GM18861 (cell line): ENCODE results near the gene MEIS3.
"Not testable (repeated sequence)": the region's sequence is repeated elsewhere in the genome, so short reads cannot be mapped to it uniquely, and the experiment has no call there.

Experiments used
- ATAC-seq: cut with Tn5 transposase; IDR thresholded peaks from one replicate; pipeline ENCODE4 v1.9.1; 2021; ENCODE audit not compliant: unreplicated experiment

Gene MEIS3

DNA sequence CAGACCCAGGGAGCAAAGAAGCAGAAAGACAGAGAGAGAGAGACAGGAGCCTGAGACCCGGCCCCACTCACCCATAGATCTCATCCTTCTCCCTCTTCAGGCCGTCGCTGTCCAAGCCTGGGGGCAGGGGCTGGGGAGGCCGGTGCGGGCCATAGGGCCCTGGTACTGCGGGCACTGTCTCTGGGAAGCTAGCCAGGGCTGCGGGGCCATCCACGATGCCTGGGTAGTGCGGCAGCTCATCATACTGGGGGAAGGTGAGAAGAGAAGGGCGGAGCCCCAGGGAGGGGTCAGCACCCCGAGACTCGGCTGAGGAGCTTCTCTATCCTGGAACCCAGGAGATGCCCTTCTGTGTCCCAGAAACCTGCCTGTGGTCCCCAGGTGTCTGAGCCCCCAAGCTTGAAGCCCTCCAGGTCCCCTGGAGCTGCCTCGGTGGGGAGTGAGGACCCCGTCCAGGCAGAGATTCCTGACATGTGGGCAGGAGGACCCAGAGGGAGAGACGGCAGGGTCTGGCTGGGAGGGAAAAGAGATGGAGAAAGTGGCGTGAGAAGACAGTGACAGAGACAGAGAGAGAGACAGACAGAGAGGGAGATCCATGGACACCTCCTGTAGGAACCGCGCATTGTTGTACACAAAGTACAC is 2.1 kb downstream of the MEIS3 start:
- ATAC-seq: no peak

DNA sequence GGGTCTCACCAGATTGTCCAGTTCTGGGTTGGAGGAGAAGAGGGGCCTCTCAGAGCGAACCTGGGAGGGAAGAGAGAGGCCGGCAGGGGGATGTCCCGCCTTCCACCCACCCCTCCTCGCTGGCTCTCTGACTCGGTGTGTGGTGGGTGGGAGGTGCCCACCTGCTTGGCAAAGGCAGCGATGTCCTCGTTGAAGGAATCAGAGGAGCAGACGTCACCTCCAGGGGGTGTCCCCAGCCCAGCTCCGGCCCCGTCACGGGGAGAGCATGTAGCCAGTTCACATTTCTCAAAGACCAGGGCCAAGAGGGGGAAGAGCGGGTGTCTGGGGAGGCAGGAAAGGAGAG is 2.7 kb downstream of the MEIS3 start:
- no peak for ATAC-seq

DNA sequence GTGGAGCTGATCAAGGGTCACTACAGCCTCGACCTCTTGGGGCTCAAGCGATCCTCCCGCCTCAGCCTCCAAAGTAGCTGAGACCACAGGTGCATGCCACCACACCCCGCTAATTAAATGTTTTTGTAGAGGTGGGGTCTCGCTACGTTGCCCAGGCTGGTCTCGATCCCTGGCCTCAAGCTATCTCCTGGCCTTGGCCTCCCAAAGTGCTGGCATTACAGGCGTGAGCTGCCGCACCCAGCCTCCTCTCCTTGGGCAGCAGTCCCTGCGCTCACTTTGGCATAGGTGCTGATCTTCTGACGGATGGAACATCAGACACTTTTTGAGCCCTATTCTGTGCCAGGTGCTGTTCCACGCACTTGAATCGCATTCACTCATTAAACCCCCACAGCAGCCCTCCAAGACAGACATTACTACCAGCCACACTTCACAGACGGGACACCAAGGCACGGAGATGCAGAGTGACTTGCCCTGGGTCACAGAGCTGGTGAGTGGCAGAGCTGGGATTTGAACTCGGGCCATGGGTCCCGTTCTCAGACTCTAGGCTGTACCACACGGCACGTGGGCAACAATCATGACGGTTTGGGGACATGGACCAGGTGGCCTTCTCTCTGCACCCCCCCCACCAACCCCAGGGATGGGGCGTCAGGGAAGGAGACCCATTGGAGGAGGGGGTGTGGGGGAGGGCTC is 3.2 kb downstream of the MEIS3 start:
- no peak for ATAC-seq

DNA sequence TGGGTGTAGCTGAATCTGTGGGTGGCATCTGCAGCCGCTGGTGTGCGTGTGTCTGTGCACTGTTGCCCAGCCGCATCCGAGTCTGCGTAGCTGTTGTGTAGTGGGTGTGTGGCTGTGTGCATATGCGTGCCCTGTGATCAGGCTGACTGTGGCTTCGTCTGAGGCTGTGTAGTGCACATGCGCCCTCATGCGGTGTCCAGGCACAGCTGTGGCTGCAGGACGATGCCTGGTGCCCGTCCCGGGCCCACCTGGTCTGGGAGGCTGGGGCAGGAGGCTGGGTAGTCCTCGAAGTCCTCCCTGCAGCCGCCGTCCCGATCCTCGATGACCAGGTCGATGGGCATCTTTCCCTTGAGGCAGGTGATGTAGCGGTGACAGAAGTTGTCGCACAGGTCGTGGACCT is 4.9 kb downstream of the MEIS3 start:
- ATAC-seq: no peak

DNA sequence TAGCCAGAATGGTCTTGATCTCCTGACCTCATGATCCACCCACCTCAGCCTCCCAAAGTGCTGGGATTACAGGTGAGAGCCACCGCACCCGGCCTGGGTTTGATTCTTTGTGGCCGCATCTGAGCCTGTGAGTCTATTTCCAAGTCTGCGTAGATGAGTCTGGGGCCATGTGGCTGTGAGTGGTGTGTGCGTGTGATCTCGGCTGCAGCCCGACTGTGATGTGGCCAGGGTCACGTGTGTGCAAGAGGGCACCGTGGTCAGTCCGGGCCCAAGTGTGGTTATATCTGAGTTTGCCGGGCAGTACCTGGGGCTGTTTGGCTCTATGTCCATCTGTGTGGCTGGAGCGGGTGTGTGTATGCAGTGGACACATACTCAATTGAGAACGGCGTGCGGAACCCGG is 5.4 kb downstream of the MEIS3 start:
- no peak for ATAC-seq

DNA sequence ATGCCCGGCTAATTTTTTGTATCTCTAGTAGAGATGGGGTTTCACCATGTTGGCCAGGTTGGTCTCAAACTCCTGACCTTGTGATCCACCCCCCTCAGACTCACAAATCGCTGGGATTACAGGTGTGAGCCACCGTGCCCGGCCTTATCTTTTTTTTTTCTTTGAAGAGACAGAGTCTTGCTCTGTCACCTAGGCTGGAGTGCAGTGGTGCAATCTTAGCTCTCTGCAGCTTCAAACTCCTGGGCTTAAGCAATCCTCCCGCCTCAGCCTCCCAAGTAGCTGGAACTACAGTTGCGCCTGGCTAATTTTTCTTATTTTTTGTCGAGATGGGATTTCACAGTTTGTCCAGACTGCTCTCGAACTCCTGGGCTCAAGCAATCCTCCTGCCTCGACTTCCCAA is 7.6 kb downstream of the MEIS3 start:
- not testable (repeated sequence) for ATAC-seq

DNA sequence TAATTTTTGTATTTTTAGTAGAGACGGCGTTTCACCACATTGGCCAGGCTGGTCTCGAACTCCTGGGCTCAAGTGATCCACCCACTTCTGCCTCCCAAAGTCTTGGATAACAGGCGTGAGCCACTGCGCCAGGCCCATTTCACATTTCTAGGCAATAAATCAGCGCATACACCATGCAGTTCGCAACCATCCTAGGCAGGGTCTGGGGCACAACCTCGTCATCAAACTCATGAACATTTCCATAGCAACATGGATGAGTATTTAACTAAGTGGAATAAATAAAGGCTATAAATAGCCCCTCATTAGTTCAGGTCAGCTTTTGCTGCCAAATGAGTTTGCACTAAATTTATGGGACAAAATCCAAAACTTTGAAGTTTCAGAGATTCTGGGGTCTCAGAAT is 8.2 kb downstream of the MEIS3 start:
- ATAC-seq: no peak

DNA sequence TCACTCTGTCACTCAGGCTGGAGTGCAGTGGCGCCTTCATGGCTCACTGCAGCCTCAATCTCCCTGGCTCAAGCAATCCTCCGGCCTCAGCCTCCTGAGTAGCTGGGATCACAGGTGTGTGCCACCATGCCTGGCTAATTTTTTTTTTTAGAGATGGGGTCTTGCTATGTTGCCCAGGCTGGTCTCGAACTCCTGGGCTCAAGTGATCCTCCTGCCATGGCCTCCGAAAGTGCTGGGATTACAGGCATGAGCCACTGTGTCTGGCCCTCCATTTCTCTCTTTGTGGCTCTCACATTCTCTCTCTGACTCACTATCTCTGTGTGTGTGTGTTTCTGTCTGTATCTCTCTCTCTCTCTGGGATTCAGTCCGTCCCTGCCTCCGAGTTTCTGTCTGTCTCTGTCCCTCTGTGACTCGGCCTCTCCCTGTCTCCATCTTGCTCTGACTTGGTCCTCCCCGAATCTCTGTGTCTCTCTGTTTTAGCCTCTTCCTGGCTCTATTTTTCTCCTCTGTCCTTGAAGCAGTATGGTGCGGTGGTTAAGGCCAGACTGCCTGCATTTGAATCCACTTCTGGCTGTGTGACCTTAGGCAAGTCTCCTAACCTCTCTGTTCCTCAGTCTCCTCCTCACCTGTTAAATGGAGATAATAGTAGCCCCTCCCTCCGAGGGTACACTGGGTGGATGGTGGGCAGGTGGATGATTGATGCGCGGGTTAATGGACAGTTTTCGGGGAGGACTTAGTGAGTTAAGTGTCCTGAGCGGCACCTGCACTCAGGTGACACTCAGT is 11.0 kb downstream of the MEIS3 start:
- ATAC-seq: no peak

DNA sequence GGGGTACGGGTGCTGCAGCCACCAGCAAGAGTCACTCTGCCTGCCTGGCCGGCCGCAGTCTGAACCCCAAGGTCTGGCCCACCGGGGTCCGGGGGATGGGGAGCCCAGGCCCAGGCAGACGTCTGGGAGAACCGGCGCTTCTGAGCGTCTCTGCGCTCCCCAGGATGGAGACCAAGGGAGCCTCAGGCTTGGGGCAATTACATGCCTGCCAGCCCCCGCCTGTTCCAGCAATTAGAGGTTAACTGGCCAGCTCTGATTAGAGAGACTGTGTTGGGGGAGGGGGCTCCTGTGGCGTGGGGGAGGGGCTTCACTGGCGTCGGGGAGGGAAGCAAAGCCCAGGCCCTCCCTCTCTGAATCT is 11.9 kb downstream of the MEIS3 start:
- no peak for ATAC-seq

DNA sequence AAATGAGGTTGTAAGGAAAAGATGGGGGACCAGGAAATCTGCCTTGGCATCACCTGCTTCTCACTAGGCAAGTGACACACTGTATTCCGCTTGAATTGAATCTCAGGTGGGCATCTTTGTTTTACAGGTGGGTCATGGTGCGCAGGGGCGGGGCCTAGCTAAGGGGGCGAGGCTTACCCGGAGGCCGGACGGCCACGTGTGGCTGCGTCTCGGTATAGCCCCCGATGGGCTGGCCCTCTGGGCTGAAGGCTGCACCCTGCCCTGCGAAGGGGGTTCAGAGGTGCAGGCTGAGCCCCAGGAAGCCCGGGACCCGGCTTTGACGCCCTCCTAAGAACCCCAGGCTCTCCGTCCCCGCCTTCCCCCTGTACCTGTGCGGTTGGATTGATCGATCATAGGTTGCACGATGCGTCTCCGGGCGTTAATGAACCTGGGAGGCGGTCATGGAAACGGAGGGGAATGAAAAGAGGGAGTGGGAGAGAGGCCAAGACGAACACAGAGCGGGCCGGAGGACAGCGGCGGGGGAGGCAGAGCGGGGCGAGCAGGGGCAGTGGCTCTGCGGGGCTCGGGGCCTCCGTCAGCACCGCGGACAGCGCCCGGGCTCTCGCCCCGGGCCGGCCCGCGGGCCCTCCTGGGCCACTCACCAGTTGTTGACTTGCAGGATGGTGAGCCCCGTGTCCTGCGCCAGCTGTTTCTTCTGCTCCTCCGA is 12.5 kb downstream of the MEIS3 start:
- ATAC-seq: no peak

DNA sequence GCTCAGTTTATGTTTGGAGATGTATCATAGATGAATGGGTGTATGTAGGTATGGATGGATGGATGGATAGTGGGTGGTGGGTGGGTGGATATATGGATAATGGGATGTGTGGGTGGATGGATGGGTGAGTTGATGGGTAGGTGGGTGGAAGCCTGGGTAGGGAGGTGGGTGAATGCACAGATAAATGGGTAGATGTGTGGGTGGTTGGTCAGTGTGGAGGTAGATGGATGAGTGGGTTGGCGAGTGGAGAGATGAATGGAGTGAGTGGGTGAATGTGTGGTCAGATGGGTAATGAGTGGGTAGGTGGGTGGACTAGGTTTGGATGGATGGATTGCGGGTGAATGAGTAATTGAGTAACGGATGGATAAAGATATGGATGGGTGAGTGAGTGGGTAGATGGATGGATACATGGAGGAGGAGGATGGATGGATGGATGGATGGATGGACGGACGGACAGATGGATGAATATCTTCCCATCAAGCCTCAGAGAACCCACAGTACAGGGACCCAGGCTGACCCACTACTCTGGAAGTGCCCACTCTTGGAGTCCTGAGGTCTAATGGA is 13.4 kb downstream of the MEIS3 start:
- ATAC-seq: no peak

DNA sequence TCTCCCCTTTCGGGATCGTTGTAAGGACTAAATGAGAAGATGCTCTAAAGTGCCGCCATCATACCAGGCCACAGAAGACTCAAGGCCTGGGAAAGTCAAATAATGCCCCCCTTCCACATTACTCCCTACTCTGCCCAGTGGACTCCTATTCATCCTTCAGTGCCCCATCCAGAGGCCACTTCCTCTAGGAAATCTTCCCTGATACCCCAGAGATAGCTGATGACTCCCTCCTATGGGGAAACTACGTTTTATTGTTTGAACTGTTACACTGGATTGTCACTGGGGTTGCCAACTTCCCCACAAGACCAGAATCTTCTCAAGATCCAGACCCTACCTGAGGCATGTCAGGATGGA is 14.2 kb downstream of the MEIS3 start:
- ATAC-seq: no peak

DNA sequence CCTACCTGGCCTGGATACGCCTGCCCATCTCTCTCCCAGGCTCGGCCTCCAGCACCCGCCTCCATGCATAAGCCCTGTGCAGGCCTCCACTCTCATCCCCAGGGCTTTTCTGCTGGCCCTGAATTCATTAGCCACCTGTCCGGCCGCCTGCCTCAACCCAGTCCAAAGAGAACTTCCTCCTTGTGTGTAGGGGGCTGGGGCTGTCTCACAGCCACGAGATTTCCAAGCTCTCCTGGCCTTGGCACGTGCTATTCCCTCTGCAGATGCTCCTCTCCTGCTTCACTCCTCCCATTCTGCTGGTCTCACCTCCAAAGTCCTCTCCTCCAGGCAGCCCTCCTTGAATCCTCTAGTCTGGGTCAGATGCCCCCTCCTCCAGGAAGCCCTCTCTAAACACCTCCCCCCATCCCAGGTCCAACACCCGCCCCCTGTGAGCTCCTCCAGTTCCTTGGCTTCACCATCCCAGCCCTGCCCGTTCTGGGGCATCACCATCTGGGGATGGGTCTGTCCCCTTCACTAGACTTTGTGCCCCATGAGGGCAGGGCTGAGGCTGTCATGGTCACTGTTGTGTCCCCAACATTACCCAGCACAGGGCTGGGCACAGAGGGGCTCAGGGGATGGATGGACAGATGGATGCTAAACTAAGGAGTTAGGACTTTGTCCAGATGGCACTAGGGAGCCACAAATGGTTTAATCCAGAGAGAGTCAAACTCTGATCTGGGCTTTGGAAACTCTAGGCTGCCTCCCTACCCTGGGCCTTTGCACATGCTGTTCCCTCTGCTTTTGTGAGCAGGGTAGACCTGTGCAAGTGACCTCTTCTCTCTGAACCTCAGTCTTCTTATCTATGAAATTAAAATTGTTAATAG is 14.8 kb downstream of the MEIS3 start:
- no peak for ATAC-seq

DNA sequence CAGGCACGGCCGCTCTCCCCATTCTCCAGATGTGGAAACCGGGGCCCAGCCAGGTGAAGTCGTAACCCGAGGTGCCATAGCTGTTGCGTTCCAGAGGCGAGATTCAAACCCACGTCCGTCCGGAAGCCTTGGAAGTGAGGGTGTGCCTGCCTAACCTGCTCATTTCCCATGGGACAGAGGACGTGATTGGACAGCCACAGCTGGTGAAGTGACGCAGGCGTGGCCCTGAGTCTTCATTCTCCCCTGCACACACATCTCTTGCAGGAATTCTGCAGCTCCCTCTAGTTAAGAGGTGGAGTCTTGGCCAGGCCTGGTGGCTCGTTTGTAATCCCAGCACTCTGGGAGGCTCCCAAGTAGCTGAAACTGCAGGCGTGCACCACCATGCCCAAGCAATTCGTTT is 16.8 kb downstream of the MEIS3 start:
- no peak for ATAC-seq

DNA sequence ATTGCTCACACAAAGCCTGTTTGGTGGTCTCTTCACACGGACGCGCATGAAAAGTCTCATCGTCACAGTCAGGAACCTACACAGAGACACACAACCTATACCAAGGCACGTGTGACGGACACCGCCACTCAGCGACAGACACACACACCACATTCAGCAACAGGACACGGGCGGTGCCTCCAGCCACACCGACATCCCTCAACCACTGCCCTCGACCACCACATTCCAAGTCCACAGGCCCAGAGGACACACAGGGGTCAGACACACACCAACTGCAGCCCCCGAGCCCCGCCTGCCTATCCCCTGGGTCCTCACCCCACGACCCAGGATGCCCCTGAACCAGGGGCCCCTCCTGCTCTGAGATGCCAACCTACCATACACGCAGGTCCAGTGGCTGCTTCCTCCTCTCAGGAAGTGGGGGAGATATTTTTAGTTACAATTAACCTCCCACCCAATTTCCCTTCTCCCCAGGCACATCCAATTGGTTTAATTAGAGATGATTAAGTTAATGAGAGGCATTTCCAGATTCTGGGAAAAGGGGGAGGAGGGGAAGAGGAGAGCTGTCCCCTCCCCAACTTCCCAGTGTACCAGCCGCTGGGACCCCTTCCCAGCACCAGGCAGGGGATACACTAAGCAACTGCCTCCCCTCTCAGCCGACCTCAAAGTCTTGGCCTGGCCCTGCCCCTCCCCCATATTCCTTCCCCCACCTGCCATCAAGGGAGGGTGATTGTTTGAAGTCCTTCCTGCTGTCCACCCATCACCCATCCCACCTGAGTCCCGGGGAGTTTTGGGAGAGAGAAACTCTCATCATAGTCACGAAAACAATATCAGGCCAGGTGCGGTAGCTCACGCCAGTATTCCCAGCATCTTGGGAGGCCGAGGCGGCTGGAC is 20.4 kb downstream of the MEIS3 start:
- no peak for ATAC-seq

DNA sequence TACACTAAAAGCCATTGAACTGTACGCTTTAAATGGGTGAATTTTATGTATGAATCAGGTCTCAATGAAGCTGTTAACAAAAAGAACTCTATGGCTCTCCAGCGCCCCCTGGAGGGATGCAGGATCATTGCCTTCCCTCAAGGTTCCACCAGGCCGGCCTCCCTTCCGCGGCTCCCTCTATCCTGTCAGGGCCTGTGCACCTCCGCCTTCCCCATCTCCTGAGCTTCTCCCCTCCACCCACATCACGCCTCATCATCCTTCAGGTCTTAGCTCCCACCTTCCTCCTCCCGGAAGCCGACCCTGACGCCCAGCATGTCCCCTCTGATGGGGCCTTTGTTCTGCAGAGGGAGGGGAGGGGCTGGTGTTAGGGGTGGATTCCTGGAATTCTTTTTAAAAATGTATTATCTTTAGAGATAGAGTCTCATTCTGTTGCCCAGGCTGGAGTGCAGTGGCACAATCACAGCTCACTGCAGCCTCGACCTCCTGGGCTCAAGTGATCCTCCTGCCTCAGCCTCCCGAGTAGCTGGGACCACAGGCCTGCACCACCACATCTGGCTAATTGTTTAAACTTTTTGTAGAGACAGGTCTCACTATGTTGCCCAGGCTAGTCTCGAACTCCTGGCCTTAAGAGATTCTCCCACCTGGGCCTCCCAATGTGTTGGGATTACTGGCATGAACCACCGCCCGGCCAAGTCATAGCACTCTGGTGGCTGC is 27.7 kb downstream of the MEIS3 start:
- no peak for ATAC-seq

DNA sequence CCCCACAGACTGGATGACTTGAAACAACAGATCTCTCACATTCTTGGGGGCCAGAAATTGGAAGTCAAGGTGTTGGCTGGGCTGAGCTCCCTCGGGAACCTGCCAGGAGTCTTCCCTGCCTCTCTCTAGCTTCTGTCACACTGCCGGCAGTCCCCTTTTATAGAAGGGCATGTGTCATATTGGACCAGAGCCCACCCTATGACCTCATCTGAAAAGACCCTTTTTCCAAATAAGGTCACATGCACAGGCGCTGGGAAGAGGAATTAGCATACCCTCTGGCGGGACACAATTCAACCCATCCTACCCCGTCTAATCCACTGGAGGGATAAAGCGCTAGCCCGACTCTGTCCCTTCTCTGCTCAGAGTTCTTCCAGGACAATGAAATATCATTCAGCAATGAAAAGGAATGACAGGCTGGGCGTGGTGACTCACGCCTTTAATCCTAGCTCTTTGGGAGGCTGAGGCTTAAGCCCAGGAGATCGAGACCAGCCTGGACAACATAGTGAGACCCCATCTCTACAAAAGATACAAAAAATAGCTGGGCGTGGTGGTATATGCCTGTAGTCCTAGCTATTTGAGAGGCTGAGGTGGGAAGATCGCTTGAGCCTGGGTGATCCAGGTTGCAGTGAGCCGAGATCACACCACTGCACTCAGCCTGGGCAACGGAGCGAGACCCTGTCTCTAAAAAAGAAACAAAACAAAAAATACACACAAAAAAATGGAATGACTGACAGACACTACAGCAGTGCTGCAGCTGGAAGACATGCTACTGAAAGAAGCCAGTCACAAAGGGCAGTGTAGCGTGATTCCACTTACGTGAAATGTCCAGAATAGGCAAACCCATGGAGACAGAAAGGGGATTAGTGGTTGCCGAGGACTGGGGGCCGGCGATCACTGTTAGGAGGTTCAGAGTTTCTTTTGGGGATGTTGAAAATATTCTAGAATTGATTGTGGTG is 28.5 kb downstream of the MEIS3 start:
- no peak for ATAC-seq

DNA sequence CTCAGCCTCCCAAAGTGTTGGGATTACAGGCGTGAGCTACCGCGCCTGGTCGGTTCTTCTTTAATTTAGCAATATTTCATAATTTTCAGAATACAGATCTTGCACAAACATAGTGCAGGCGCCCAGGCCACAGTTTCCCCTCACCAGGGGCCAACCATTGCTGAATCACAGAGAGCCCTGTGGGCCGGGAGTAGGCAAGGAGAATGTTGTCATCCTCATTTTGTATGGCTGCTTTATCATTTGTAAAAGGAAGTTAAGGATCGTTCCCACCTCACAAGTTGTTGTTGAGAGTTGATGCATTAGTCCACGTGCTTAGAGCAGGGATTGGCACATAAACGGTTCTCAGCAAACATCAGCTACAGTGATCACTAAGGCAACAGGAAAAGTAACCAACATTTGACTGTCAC is 30.2 kb downstream of the MEIS3 start:
- ATAC-seq: no peak
